ENCODE measurements around the gene CYP4F2. TPM values are rescaled to one million over a fixed set of nuclear protein-coding genes. Genes with fewer than 3 reads are reported as not detected.

The CYP4F2 gene
- total and polyA plus RNA-seq, 2 of the 8 experiments (the other 6 are each of a cell fraction or from before 2014, with no cell fraction given): not detected

GRCh38 chr19:15905026-15905425 is 7.2 kb upstream of the CYP4F2 start:
- no peak overlapping the region for H3K23ac ChIP-seq (ENCODE audit: insufficient read length)
- H2BK20ac ChIP-seq (ENCODE audit: low read length): no peak overlapping the region
- no peaks in the 10 kb centered on the region for H3K23me2 ChIP-seq (ENCODE audit: low read depth, low read length)
- H2BK5ac ChIP-seq (ENCODE audit: low read depth, low read length): no peak overlapping the region
- no peaks in the 10 kb centered on the region for H3K79me2 ChIP-seq (ENCODE audit: control insufficient read depth in 1 of 2, insufficient read depth in 2 of 2, low read length in 2 of 2)
- H3K4me1 ChIP-seq (replicated peaks in 1 of 4; ENCODE audit: control insufficient read depth in 3 of 4, insufficient read depth in 4 of 4, low read length in 3 of 4): no peaks in the 10 kb centered on the region
- H3K27ac ChIP-seq (ENCODE audit: low read depth, low read length): no peak overlapping the region
- no peak overlapping the region for H3K4me2 ChIP-seq (ENCODE audit: insufficient read depth in 1 of 2, low read depth in 2 of 2, low read length in 2 of 2)
- H2AFZ ChIP-seq (ENCODE audit: low read length): no peak overlapping the region
- ChIA-PET CTCF (ENCODE audit: partially characterized antibody) (no interaction called here), POLR2A (ENCODE audit: partially characterized antibody) (no interaction called here)
- no peak for FAIRE-seq
- H4K8ac ChIP-seq (ENCODE audit: extremely low read depth, insufficient read depth, low read length): no peak overlapping the region
- no peak overlapping the region for H3K9ac ChIP-seq (replicated peaks in 1 of 4; ENCODE audit: extremely low read depth in 1 of 4, low read depth in 3 of 4, low read length in 3 of 4)
- H3K79me1 ChIP-seq (ENCODE audit: low read depth, low read length): no peaks in the 10 kb centered on the region
- H2BK12ac ChIP-seq (ENCODE audit: low read depth, low read length): no peak overlapping the region
- H3K36me3 ChIP-seq (ENCODE audit: control insufficient read depth in 2 of 4, insufficient read depth in 4 of 4, low read length in 3 of 4): no peaks in the 10 kb centered on the region
- no peak overlapping the region for H4K5ac ChIP-seq (ENCODE audit: insufficient read length, low read depth, low read length)
- no peak overlapping the region for H3K18ac ChIP-seq (ENCODE audit: extremely low read depth, low read length)
- no peak for DNase-seq (ENCODE audit: low read depth in 1 of 2, low spot score in 2 of 2)
- no peak overlapping the region for H2BK120ac ChIP-seq (replicated peaks; ENCODE audit: low read depth, low read length)
- H4K20me1 ChIP-seq (replicated peaks in 1 of 2; ENCODE audit: control insufficient read depth in 1 of 2, insufficient read depth in 2 of 2, low read length in 2 of 2): no peaks in the 10 kb centered on the region
- H4K91ac ChIP-seq (replicated peaks; ENCODE audit: insufficient read length, low read length): no peak overlapping the region
- no peak overlapping the region for H2AK5ac ChIP-seq (ENCODE audit: low read depth, low read length)
- H2BK15ac ChIP-seq (ENCODE audit: low read length): no peak overlapping the region
- no peak overlapping the region for H3K4me3 ChIP-seq (ENCODE audit: extremely low read depth in 1 of 4, insufficient read depth in 2 of 4, low read depth in 3 of 4, low read length in 4 of 4)
- no peak overlapping the region for H3K4ac ChIP-seq (replicated peaks; ENCODE audit: insufficient read length, low read depth, low read length)
- H3K27me3 ChIP-seq (replicated peaks in 1 of 4; ENCODE audit: control insufficient read depth in 3 of 4, extremely low read depth in 1 of 4, insufficient read depth in 3 of 4, low read length in 3 of 4): no peaks in the 10 kb centered on the region
- H3K9me3 ChIP-seq (ENCODE audit: insufficient read depth in 2 of 2, low read depth in 1 of 2, low read length in 1 of 2): peaks cover 33 to 43% of the 10 kb centered on the region in 2 experiments
- no peak overlapping the region for H3K14ac ChIP-seq (ENCODE audit: insufficient read length)
- no peak overlapping the region for H3K56ac ChIP-seq (replicated peaks; ENCODE audit: insufficient read length, low read depth, low read length)
- TF ChIP-seq TCF12 (IDR thresholded peaks at IDR 0.05; ENCODE audit: low read depth, low read length) (no peak), POLR2A (IDR thresholded peaks at IDR 0.05; ENCODE audit: control extremely low read depth in 1 of 2, low read depth in 2 of 2, low read length in 2 of 2) (no peak), CBX8 (IDR thresholded peaks at IDR 0.05; ENCODE audit: borderline replicate concordance, low read depth, low read length) (no peak), CTBP2 (IDR thresholded peaks at IDR 0.05; ENCODE audit: borderline replicate concordance, insufficient read depth, insufficient read length, low read length) (no peak), ZNF274 (IDR thresholded peaks at IDR 0.05; ENCODE audit: borderline replicate concordance, extremely low read depth, low read length) (no peak), SP2 (IDR thresholded peaks at IDR 0.05; ENCODE audit: low read length) (no peak)

Data from H1 (cell line).